ENCODE data around the gene SAMD1. TPM values are rescaled to one million over a fixed set of nuclear protein-coding genes. Genes with fewer than 3 reads are reported as not detected.
A peak's percentile ranks its signal among the peaks of the same experiment; 100 is the strongest.

SAMD1 gene
- total RNA-seq, 1 donor from 2014 or later: 55.9 TPM

DNA sequence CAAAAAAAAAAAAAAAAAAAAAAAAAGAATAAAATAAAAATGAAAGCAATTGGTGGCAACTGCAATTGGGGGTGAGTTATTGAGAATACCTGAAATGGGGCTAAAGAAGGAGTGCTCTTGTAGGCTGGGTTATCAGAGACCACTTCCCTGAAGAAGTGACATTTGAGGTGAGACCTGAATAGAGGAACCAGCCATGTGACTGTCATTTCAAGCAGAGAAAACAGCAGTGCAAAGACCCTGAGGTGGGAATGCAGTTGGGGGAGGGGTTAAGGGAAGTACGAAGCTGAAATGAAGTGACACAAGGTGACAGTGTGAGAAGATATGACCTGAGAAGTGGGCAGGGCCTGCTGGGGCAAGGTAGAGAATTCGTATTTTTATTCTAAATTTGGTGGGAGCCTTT is 24.4 kb downstream of the SAMD1 start:
- H3K27me3 Mint-ChIP-seq: peaks cover 6% of the 10 kb centered on the region
- TF ChIP-seq, protein P1, sequence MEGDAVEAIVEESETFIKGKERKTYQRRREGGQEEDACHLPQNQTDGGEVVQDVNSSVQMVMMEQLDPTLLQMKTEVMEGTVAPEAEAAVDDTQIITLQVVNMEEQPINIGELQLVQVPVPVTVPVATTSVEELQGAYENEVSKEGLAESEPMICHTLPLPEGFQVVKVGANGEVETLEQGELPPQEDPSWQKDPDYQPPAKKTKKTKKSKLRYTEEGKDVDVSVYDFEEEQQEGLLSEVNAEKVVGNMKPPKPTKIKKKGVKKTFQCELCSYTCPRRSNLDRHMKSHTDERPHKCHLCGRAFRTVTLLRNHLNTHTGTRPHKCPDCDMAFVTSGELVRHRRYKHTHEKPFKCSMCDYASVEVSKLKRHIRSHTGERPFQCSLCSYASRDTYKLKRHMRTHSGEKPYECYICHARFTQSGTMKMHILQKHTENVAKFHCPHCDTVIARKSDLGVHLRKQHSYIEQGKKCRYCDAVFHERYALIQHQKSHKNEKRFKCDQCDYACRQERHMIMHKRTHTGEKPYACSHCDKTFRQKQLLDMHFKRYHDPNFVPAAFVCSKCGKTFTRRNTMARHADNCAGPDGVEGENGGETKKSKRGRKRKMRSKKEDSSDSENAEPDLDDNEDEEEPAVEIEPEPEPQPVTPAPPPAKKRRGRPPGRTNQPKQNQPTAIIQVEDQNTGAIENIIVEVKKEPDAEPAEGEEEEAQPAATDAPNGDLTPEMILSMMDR (conservative IDR thresholded peaks at IDR 0.05): no peak
- no peaks in the 10 kb centered on the region for H3K9me3 Mint-ChIP-seq
- H3K27ac Mint-ChIP-seq: no peak overlapping the region
- no peak overlapping the region for H3K4me3 Mint-ChIP-seq
- DNase-seq (ENCODE audit: extremely low spot score, unreplicated experiment): no peak
- no peaks in the 10 kb centered on the region for H3K4me1 Mint-ChIP-seq (ENCODE audit: unreplicated experiment)
- H3K36me3 Mint-ChIP-seq: no peaks in the 10 kb centered on the region

DNA sequence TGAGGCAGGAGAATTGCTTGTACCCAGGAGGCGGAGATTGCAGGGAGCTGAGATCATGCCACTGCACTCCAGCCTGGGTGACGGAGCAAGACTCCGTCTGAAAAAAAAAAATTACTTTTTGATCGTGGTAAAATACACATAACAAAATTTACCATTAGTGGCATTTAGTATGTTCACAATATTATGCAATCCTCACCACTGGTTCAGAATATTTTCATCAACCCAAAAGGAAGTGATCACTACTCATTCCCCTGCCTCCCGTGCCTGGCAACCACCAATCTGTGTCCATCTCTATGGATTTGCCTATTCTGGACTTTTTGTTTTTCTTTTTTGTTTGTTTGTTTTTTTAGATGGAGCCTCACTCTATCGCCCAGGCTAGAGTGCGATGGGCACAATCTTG is 27.4 kb downstream of the SAMD1 start:
- Mint-ChIP-seq H3K27me3 (peaks cover 22% of the 10 kb centered on the region), H3K36me3 (no peaks in the 10 kb centered on the region), H3K4me1 (ENCODE audit: unreplicated experiment) (peaks cover 5% of the 10 kb centered on the region), H3K27ac (no peak overlapping the region), H3K9me3 (no peaks in the 10 kb centered on the region), H3K4me3 (no peak overlapping the region)
- DNase-seq (ENCODE audit: extremely low spot score, unreplicated experiment): no peak
- TF ChIP-seq, protein P1 (conservative IDR thresholded peaks at IDR 0.05): no peak

DNA sequence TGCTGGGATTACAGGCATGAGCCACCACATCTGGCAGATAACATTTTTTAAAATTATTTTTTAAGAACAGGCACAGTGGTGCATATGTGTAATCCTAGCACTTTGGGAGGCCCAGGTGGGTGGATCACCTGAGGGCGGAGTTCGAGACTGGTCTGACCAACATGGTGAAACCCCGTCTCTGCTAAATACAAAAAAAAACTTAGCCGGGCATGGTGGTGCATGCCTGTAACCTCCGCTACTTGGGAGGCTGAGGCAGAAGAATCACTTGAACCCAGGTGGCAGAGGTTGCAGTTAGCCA is 28.0 kb downstream of the SAMD1 start:
- no peak for DNase-seq (ENCODE audit: extremely low spot score, unreplicated experiment)
- H3K36me3 Mint-ChIP-seq: no peaks in the 10 kb centered on the region
- H3K27me3 Mint-ChIP-seq: peaks cover 28% of the 10 kb centered on the region

DNA sequence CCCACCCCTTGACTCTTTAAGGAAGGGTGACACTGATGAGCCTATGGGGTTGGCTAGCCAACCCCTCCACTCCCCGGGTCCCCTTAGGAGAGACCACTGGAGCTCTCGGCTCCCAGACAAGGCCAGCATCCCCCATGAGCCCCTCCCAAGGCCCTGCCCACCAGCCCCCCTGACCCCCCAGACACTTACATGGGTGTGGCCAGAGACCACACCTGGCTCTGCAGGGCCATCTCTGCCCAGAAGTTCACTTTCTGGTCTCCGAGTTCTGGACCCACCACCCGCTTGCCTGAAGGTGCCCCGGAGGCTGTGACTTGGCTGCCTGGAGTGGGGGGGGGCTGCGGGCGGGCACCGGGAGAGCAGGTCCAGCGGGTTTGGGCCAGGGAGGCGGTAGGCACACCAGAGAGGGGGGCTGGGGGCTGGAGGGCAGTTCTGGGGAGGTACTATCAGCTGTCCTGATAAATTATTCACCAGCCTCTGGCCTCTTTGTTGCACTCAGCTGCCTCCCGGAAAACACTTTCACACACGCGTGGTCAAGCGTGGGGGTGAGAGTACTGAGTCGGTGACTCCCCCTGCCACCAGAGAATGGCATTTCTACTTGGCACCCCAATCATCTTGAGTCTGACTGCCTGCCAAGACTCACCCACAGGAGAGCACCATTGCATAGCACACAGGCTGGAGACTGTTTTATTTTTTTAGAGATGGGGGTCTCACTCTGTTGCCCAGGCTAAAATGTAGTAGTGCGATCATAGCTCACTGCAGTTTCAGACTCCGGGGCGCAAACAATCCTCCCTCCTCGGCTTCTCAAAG is 28.6 kb downstream of the SAMD1 start, which contains the start of gene PALM3:
TSS of gene PALM3 (minus strand) at position 326 of the 807 bp plus-strand sequence. CDS start at position 230, 96 bp downstream.
- Mint-ChIP-seq H3K9me3 (no peaks in the 10 kb centered on the region), H3K27ac (peak within 1 kb of the TSS; percentile 10), H3K4me3 (no peak within 1 kb of the TSS), H3K4me1 (ENCODE audit: unreplicated experiment) (peaks cover 5% of the 10 kb centered on the region), H3K36me3 (no peaks in the 10 kb centered on the region), H3K27me3 (peaks cover 28% of the 10 kb centered on the region)
- no peak for DNase-seq (ENCODE audit: extremely low spot score, unreplicated experiment)
- TF ChIP-seq, protein P1 (conservative IDR thresholded peaks at IDR 0.05): no peak

More for the DNA sequence above, 28.0 kb downstream of the SAMD1 start:
- TF ChIP-seq, protein P1 (conservative IDR thresholded peaks at IDR 0.05): no peak
- no peak overlapping the region for H3K4me3 Mint-ChIP-seq
- H3K9me3 Mint-ChIP-seq: no peaks in the 10 kb centered on the region
- H3K27ac Mint-ChIP-seq: no peak overlapping the region
- peaks cover 5% of the 10 kb centered on the region for H3K4me1 Mint-ChIP-seq (ENCODE audit: unreplicated experiment)

DNA sequence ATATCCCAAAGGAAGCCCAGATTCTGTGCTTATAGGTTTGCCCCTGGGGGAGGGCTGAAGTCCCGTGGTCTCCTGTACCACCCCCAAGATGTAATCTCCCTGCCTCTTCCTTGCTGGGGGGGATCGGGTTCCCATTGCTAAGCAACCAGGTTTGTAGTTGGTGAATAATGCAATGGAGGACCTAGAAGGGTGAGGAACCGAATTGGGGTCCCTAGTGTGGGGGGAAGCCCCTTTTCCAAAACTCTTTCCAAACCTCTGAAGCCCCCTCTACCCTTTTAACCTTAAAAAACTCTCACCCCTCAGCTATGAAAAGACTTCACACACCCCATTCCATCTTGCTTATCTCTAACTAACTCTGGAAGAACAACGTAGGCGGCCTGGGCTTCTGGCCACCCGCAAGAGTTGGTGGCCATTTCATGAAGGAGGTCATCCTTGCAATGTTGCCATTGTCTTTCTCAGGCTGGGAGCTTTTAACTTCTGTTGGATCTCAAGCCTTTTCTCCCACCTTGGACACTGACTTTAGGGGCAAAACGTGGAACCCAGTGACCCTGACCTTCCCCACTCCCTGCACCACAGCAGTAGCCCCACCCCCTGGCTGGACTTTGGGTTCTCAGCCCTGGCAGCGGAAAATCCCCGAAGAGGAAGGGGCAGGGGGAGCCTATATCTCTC is 29.3 kb downstream of the SAMD1 start:
- Mint-ChIP-seq H3K4me1 (ENCODE audit: unreplicated experiment) (peaks cover 5% of the 10 kb centered on the region), H3K36me3 (no peaks in the 10 kb centered on the region), H3K27ac (peak overlapping the region; percentile 10), H3K4me3 (no peak overlapping the region), H3K27me3 (peaks cover 31% of the 10 kb centered on the region), H3K9me3 (no peaks in the 10 kb centered on the region)
- TF ChIP-seq, protein P1 (conservative IDR thresholded peaks at IDR 0.05): no peak
- no peak for DNase-seq (ENCODE audit: extremely low spot score, unreplicated experiment)
